NOMO-1 treated with DMSO at 0.1 percent for 48 hours (cell line): ENCODE results near the gene REN.

ENCODE experiments used
- DNase-seq: peaks from one replicate; lab custom pipeline; 2025; ENCODE audit not compliant: unreplicated experiment; lab: John Stamatoyannopoulos, UW

Gene REN

GRCh38 chr1:204134103-204134502, 32.0 kb downstream of the REN start:
- DNase-seq: no peak

- no peak for DNase-seq
Measured at GRCh38 chr1:204132718-204133117, 33.4 kb downstream of the REN start.

- no peak for DNase-seq
Measured at GRCh38 chr1:204131978-204132377, 34.2 kb downstream of the REN start.

GRCh38 chr1:204130981-204131892, 34.9 kb downstream of the REN start:
- no peak for DNase-seq

GRCh38 chr1:204130178-204130577, 36.0 kb downstream of the REN start:
- no peak for DNase-seq

- peak; percentile 15 for DNase-seq
Measured at GRCh38 chr1:204128964-204129896, 36.9 kb downstream of the REN start.

- peak; percentile 15 for DNase-seq
Measured at GRCh38 chr1:204128464-204128963, 37.6 kb downstream of the REN start.

GRCh38 chr1:204127597-204128242, 38.4 kb downstream of the REN start:
- peak; percentile 19 for DNase-seq

GRCh38 chr1:204126956-204127355, 39.2 kb downstream of the REN start:
- no peak for DNase-seq

GRCh38 chr1:204126386-204126785, 39.8 kb downstream of the REN start:
- DNase-seq: peak; percentile 36

- no peak for DNase-seq
Measured at GRCh38 chr1:204125759-204126351, 40.3 kb downstream of the REN start.

- DNase-seq: no peak
Measured at GRCh38 chr1:204124639-204125038, 41.5 kb downstream of the REN start.

- peak; percentile 2 for DNase-seq
Measured at GRCh38 chr1:204123376-204123775, 42.8 kb downstream of the REN start.

- DNase-seq: no peak
Measured at GRCh38 chr1:204121840-204122555, 44.1 kb downstream of the REN start.

GRCh38 chr1:204116539-204116938, 49.6 kb downstream of the REN start:
- no peak for DNase-seq

- DNase-seq: no peak
Measured at GRCh38 chr1:204115116-204115515, 51.0 kb downstream of the REN start.

GRCh38 chr1:204114606-204115005, 51.5 kb downstream of the REN start:
- DNase-seq: peak; percentile 72

- peak; percentile 5 for DNase-seq
Measured at GRCh38 chr1:204113896-204114295, 52.2 kb downstream of the REN start.

- no peak for DNase-seq
Measured at GRCh38 chr1:204112876-204113730, 53.0 kb downstream of the REN start.
